GM20431 (cell line): ENCODE data around the gene SETSIP.
"Not testable (repeated sequence)": the region's sequence is repeated elsewhere in the genome, so short reads cannot be mapped to it uniquely, and the experiment has no call there.

Experiments used
- in situ Hi-C: fragments of 300-500 bp; cut with MseI, MboI; formaldehyde crosslinking; loops from one replicate; pipeline ENCODE4 v1.15.0; 2020; ENCODE audit warnings: low sequenced_read_pairs; ENCODE audit not compliant: unreplicated experiment

Gene SETSIP

DNA sequence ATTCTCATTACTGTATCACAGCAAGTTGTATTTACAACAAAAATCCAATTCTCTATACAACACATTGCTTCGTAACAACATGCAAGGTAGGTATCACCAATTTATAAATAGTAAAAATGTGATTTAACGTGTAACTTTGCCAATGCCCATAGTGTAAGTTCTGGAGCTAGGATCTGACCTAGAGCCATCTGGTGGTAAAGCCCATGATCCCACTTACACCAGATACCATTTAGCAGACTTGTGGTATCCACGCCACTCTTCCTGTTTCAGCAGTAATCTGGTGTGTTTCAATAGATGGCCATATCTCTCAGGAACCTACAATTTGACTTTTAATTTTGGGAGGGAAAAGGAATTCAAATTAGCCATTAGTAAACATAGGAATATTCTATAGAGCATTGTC, 10.2 kb downstream of the SETSIP start:
- in situ Hi-C loops: no loop called here

DNA sequence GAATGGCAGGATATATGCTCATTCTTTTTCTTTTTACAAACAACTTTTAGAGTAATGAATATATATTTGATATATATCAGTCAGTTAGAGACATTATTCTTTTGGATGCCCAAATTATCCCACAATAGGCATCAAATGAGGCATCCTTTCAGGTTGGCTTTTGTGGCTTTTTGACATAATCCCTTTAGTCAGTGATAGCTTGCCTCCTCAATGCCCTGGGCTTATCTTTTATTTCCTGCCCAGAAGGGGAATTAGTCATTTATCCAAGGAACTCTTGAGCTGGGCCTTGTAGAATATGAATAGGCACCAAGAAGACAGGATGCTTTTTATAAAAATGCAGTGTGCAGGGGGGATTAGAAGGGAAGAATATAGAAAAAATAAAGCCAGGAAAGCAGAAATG, 23.3 kb downstream of the SETSIP start:
- in situ Hi-C loops: no loop called here

DNA sequence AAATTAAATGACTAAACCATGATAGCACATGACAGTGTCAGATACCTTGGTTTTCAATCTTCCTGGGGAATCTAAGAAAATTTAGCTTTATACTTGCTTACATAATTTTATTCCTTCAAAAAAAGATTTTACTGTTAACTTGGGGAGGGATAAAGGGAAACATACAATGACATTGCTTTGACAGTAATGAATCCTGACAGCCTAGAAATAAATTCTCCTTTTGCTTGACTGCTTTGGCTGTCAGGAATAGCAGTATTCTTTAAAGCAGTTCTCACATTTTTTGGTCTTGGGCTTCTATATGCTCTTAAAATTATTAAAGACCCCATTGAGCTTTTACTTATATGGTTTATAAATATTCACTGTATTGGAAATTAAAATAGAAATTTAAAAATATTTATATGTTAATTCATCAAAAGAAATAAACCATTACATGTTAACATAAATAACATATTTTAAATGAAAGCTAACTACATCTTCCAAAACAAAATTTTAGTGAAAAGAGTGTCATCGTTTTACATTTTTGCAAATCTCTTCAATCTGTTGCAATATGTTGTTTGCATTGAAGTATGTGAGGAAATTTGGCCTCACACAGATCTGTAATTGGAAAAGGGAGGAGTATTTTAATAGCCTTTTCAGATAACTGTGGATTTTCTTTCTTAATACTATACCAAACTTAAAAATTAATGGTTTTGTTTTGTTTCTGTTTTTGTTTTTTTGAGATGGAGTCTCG, 29.3 kb downstream of the SETSIP start:
- in situ Hi-C loops: no loop called here

DNA sequence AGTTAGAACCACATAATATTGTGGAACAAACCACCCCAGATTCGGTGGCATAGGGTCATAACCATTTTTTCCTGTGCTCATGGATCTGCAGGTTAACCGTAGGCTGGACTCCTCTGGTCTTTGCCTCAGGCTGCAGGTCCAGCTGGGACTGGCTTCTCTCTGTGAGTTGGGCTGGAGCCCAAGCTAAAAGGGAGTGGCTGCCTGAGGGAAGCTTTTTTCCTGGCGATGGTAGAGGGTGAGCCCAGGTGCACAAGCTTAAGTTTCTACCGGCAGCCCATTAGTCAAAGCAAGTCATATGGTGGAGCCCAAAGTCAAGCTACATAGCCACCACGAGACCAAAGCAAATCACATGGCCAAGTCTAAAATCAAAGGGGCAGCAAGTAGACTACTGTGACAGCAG, 31.6 kb downstream of the SETSIP start:
- in situ Hi-C loops: no loop called here

DNA sequence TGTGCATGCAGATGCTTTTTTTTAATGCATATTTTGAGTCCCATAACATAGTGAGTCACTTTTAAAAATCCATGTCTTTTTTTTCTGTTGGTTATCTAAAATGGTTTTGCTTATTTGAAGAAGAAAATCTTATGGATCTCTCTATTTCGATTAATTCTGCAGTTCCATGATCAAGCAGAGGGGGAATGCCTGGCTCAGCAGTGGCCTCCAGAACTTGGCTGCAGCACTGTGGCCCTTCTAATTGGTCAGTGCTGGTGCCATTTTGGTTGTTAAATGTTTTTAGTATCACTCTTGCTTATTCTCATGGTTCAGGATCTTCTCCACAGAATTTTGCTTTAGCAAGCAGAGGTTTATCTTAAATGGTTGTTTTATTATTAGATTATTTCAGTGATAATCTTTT, 34.2 kb downstream of the SETSIP start:
- in situ Hi-C loops: no loop called here

DNA sequence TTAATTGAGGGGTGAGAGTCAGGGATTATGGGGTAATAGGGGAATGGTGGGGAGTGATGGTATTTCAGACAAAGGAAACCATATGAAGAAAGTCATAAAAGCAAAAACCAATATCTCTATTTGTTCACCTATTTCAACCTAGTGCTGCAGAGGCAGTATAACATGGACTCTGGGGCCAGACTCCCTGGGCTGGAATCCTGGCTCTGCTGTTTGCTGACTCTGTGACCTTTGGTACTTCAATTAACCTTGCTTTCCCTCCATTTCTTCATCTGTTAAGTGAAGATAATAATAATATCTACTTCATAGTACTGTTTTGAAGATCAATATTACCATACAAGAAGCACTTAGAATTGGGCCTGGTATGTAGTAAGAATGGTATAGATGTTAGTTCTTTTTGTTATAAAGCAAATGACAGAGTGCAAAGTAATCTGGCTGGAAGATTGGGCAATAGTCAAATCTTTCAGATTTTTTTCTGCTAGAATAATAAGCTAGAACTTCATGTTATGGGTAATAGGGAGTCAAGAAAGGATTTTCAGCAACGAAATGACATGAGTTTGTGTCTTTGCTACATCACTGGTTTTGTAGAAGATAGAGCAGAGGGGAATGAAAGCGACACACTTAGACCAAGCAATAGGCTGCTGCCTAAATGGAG, 36.4 kb downstream of the SETSIP start:
- in situ Hi-C loops: no loop called here

DNA sequence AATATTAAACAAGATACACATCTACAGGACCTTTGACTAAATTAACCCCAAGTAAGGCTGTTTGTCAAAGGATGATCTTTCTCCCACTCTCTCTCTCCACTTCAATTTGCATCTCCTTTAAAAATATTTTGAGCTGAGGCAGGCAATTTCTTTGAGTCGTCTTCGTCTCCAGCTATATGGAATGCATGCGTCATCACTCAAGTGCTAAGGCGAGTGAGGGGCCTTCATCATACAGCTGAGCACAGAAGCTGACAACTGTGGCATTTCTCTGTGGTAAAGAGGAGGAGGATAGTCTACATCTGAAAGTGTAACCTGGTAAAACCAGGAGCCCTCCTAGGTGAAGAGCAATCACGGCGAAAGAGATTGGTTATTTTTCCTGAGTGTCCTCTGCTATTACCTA, 37.8 kb downstream of the SETSIP start:
- in situ Hi-C loops: no loop called here

DNA sequence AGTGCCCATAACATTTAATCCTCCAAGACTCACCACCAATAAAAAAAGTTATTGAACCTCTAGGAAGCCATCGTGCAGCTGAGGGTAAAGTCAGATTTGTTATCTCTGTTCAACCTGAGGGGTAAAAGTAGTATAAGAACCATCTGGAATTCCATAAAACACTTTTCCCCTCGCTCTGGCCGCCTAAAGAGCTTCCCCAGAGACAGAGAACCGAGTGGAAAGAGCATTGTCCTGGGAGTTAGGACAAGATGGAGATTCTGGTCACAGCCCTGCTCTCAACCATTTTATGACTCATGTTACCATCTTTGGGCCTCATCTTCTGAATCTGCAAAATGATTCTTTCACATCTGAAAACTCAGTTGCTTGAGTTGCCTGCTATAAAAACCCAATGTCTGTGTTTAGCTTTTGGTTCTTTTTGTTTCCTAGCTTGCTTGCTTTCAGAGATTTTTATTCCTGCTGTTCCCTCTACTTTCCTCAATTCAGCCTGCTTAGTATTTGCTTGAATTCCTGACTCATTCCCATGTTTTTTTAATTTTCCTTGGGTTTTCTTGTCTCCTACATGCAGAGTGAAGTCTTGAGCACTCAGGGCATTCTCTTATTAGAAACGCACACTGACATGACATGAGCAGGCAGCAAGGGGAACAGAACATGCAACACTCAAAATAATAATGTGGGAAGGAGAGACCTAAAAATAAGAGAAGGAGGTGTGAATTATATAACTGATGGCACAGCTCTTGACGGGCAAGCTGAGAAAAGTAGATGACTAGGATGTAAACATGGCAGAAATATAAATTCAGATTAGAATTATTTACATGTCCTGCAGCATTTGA, 43.7 kb downstream of the SETSIP start:
- in situ Hi-C loops: no loop called here

DNA sequence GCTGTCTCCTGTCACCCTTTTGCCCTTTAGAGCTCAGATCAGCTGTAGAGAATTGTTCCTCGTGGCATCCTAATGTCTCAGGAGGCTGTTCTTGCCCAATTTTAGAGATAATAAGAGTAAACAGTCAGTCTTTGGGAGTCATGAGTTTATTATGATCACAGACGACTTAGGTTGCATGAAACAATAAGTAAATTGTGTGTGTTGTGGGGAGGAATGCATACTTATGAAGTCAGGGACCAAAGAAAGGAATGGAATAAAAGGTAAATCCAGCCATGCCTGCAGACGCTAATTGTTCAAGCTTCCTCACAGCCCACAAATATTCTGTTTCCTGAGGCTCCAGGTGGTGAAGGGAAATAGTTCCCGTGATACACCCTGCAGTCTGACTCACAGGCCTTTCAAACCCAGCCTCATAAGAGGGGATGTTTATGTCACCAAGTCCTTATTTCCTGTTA, 44.5 kb downstream of the SETSIP start:
- in situ Hi-C loops: no loop called here

DNA sequence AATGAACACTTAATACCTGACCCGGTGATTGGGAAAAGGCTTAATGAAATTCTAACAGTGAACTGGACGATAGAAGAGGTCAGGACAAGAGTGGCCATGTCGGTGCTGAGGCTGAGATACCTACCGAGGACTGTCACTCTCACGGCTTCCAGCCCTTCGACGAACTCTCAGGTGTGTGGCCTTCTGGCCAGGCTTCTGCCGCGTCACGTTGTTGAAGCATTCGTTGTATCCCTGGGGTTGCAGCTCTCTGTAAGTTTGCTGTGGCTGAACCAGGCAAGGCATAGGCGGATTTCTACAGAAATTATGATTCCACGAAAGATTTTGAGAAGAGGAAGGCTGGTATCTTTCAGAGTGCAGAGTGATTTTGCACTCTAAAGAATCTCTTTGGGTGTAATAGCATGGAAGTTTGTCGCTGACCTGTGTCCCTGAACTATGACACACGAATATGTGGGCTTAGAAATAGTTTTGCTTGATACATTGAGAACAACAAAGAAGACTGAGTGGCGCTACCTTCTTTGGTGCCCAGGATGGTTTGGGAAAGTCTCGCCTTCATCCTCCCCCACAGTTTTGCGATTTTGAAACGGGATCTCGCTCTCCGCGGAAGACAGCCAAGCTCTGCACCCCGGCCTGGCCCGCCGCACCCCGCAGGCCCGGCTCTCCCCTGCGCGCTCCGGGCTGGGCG, 45.8 kb downstream of the SETSIP start:
- in situ Hi-C loops: no loop called here

DNA sequence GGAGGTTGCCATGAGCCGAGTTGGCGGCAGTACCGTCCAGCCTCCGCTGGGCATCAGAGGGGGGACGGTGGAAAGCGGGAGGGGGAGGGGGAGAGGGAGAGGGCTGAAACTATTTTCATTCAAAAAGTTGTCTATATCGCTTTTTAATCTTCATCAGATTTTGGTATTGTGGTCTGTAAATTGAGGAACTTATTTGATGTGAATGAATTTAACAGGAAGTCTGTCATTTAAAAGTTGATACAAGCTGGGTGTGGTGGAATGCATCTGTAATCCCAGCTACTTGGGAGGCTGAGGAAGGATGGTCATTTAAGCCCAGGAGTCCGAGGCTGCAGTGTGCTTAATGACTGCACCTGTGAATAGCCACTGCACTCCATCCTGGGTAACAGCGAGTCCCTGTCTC, 48.4 kb downstream of the SETSIP start:
- in situ Hi-C loops: no loop called here

DNA sequence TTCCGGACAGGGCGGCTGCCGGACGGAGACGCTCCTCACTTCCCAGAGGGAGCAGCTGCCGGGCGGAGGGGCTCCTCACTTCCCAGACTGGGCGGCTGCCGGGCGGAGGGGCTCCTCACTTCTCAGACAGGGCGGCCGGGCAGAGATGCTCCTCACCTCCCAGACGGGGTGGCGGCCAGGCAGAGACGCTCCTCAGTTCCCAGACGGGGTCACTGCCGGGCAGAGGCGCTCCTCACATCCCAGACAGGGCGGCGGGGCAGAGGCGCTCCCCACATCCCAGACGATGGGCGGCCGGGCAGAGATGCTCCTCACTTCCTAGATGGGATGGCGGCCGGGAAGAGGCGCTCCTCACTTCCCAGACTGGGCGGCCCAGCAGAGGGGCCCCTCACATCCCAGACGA, 49.2 kb downstream of the SETSIP start:
- in situ Hi-C loops: not testable (repeated sequence)
